Stimulated activated CD8-positive, alpha-beta memory T cell treated with anti-CD3 and anti-CD28 coated beads, Interleukin-7, amount 100 ng/mL, for 4 hours (primary cell): Measurements from ENCODE around the gene BMP2K.

Experiments used
- DNase-seq, 2 donors: peaks; one replicate each; pipeline ENCODE4 v3.0.0-alpha.2; 2020; ENCODE audit warnings: low read depth in 2 of 2

Gene BMP2K

GRCh38 chr4:78776079-78776728 lies at the start of gene BMP2K:
Gene BMP2K (plus strand): TSS chr4:78776350. CDS start chr4:78776544, 194 bp downstream.
- peak; percentile 52 to 78 for DNase-seq

GRCh38 chr4:78726546-78726945 lies 49.6 kb upstream of the BMP2K start:
- DNase-seq, result no peak

- DNase-seq, result no peak
Observed at GRCh38 chr4:78732332-78733104, 43.6 kb upstream of the BMP2K start.

GRCh38 chr4:78734441-78735162 lies 41.5 kb upstream of the BMP2K start:
- no peak for DNase-seq

GRCh38 chr4:78735697-78736096 lies 40.5 kb upstream of the BMP2K start:
- no peak for DNase-seq

GRCh38 chr4:78737035-78737434 lies 39.1 kb upstream of the BMP2K start:
- no peak for DNase-seq

- no peak for DNase-seq
Observed at GRCh38 chr4:78737973-78738372, 38.2 kb upstream of the BMP2K start.

GRCh38 chr4:78742300-78742699 lies 33.9 kb upstream of the BMP2K start:
- no peak for DNase-seq

GRCh38 chr4:78747475-78747922 lies 28.7 kb upstream of the BMP2K start:
- no peak for DNase-seq

- no peak for DNase-seq
Observed at GRCh38 chr4:78748381-78748780, 27.8 kb upstream of the BMP2K start.

- DNase-seq, result no peak
Observed at GRCh38 chr4:78749258-78749971, 26.7 kb upstream of the BMP2K start.

GRCh38 chr4:78749972-78750727 lies 26.0 kb upstream of the BMP2K start:
- DNase-seq, result no peak

GRCh38 chr4:78753091-78753490 lies 23.1 kb upstream of the BMP2K start:
- no peak for DNase-seq

GRCh38 chr4:78754872-78755271 lies 21.3 kb upstream of the BMP2K start:
- no peak for DNase-seq

GRCh38 chr4:78756137-78756536 lies 20.0 kb upstream of the BMP2K start:
- DNase-seq, result no peak

- DNase-seq, result no peak
Observed at GRCh38 chr4:78756776-78757175, 19.4 kb upstream of the BMP2K start.

GRCh38 chr4:78757574-78757973 lies 18.6 kb upstream of the BMP2K start:
- DNase-seq, result no peak

GRCh38 chr4:78758085-78758484 lies 18.1 kb upstream of the BMP2K start:
- DNase-seq, result no peak

- DNase-seq, result no peak
Observed at GRCh38 chr4:78762529-78762928, 13.6 kb upstream of the BMP2K start.

- DNase-seq, result no peak
Observed at GRCh38 chr4:78763251-78763650, 12.9 kb upstream of the BMP2K start.

- DNase-seq, result no peak
Observed at GRCh38 chr4:78763763-78764387, 12.3 kb upstream of the BMP2K start.
